GM12891 (cell line): ENCODE measurements around the gene COL4A6.

Experiments used
- PAX5 ChIP-seq: IDR thresholded peaks from 2 replicates; pipeline ENCODE4 v1.6.1; 2011; ENCODE audit warnings: low read length, moderate library complexity, mild to moderate bottlenecking; ENCODE audit not compliant: insufficient read depth, severe bottlenecking
- POLR2A ChIP-seq: IDR thresholded peaks from 2 replicates; pipeline ENCODE4 v1.6.1; 2011; ENCODE audit warnings: low read depth, low read length, control low read depth
- POLR2AphosphoS5 ChIP-seq: IDR thresholded peaks from 2 replicates; pipeline ENCODE4 v1.6.1; 2011; ENCODE audit warnings: low read depth, low read length, control low read depth
- SPI1 ChIP-seq: IDR thresholded peaks from 2 replicates; pipeline ENCODE4 v1.6.1; 2011; ENCODE audit warnings: low read depth, low read length, control low read depth
- TAF1 ChIP-seq: IDR thresholded peaks from 2 replicates; pipeline ENCODE4 v1.6.1; 2011; ENCODE audit warnings: low read depth, low read length, control low read depth

GRCh38 chrX:108310506-108310905 is 127.7 kb downstream of the COL4A6 start:
- TF ChIP-seq POLR2AphosphoS5 (no peak), POLR2A (no peak), PAX5 (no peak), SPI1 (no peak), TAF1 (no peak)
